Neural progenitor cell (in vitro differentiated cells): Measurements from ENCODE around the gene NUP62CL. TPM values are rescaled to one million over a fixed set of nuclear protein-coding genes. Genes with fewer than 3 reads are reported as not detected.

Experiments used
- DNase-seq: peaks from one replicate; pipeline ENCODE4 v3.0.0-alpha.2; 2016; ENCODE audit warnings: low spot score
- H2AFZ ChIP-seq: fragments of 200-600 bp; sonication (generic); replicated peaks from 2 replicates; pipeline ENCODE4 v1.6.1; 2016; ENCODE audit warnings: antibody characterized with exemption
- H3F3A ChIP-seq: fragments of 200-600 bp; sonication (generic); 2 replicates; pipeline ENCODE4 v1.6.1; 2016; ENCODE audit warnings: antibody characterized with exemption, low read depth
- H3K27ac ChIP-seq: fragments of 200-600 bp; sonication (generic); 2 replicates; pipeline ENCODE4 v1.5.1; 2016; ENCODE audit warnings: mild to moderate bottlenecking
- H3K27me3 ChIP-seq: fragments of 200-600 bp; sonication (generic); 2 replicates; pipeline ENCODE4 v1.6.1; 2016; ENCODE audit warnings: mild to moderate bottlenecking, moderate library complexity
- H3K36me3 ChIP-seq: fragments of 200-600 bp; sonication (generic); 2 replicates; pipeline ENCODE4 v1.5.1; 2016
- H3K4me1 ChIP-seq: fragments of 200-600 bp; sonication (generic); 2 replicates; pipeline ENCODE4 v1.6.1; 2016; ENCODE audit warnings: mixed run types
- H3K4me2 ChIP-seq: fragments of 200-600 bp; sonication (generic); 2 replicates; pipeline ENCODE4 v1.6.1; 2016
- H3K4me3 ChIP-seq: fragments of 200-600 bp; sonication (generic); 2 replicates; pipeline ENCODE4 v1.5.1; 2016
- H3K79me2 ChIP-seq: fragments of 200-600 bp; sonication (generic); 2 replicates; pipeline ENCODE4 v1.6.1; 2016; ENCODE audit warnings: low read depth
- H3K9ac ChIP-seq: fragments of 200-600 bp; sonication (generic); 2 replicates; pipeline ENCODE4 v1.6.1; 2016
- H3K9me3 ChIP-seq: fragments of 200-600 bp; sonication (generic); 2 replicates; pipeline ENCODE4 v1.5.1; 2016; ENCODE audit warnings: low read depth
- H4K20me1 ChIP-seq: fragments of 200-600 bp; sonication (generic); 2 replicates; pipeline ENCODE4 v1.6.1; 2016; ENCODE audit warnings: low read depth
- H3K27ac Mint-ChIP-seq: 3 replicates; pipeline ENCODE4 v1.8.0; 2021; ENCODE audit warnings: mixed read lengths
- H3K27me3 Mint-ChIP-seq: 2 replicates; pipeline ENCODE4 v1.8.0; 2022; ENCODE audit warnings: low read depth, mild to moderate bottlenecking, inconsistent platforms, moderate library complexity, mixed read lengths; ENCODE audit not compliant: insufficient read depth
- H3K36me3 Mint-ChIP-seq: 3 replicates; pipeline ENCODE4 v1.8.0; 2021; ENCODE audit warnings: mixed read lengths
- H3K4me1 Mint-ChIP-seq: 3 replicates; pipeline ENCODE4 v1.8.0; 2021; ENCODE audit warnings: mixed read lengths
- H3K4me3 Mint-ChIP-seq: 3 replicates; pipeline ENCODE4 v1.8.0; 2021; ENCODE audit warnings: mild to moderate bottlenecking, moderate library complexity, mixed read lengths
- H3K9me3 Mint-ChIP-seq: 3 replicates; pipeline ENCODE4 v1.8.0; 2020; ENCODE audit warnings: mixed read lengths
- CTCF ChIP-seq: fragments of 200-600 bp; sonication (generic); IDR thresholded peaks from 2 replicates; pipeline ENCODE4 v1.5.1; 2017; ENCODE audit warnings: antibody characterized with exemption, mild to moderate bottlenecking
- EZH2 ChIP-seq: fragments of 200-600 bp; sonication (generic); IDR thresholded peaks from 2 replicates; pipeline ENCODE4 v1.6.1; 2017; ENCODE audit warnings: antibody characterized with exemption, mild to moderate bottlenecking, moderate library complexity
- EZH2phosphoT487 ChIP-seq: fragments of 200-600 bp; sonication (generic); IDR thresholded peaks from 2 replicates; pipeline ENCODE4 v1.6.1; 2017; ENCODE audit warnings: antibody characterized with exemption
- total RNA-seq: library from RNA; depleted of rRNA; stranded (reverse); fragments of >200 nt; gene quantifications from 2 replicates; pipeline ENCODE4 v1.2.3, GENCODE V29; 2015; ENCODE audit warnings: low replicate concordance

Gene NUP62CL
- total RNA-seq = 9.8 and 16.9 TPM in 2 replicates

- Mint-ChIP-seq H3K27ac (peak within 1 kb of the TSS; percentile 60), H3K4me1 (peaks cover 6% of the 10 kb centered on the region)
- H3F3A ChIP-seq = peaks cover 4% of the 10 kb centered on the region
Observed at GRCh38 chrX:107205770-107206696, at the start of gene NUP62CL, which contains the start of gene DNAAF6. NUP62CL (minus strand) TSS chrX:107206433; CDS start chrX:107175146, 31,287 bp downstream. DNAAF6 (plus strand) TSS chrX:107206611; CDS start chrX:107212876, 6,265 bp downstream.

GRCh38 chrX:107228486-107228819, 22.2 kb upstream of the NUP62CL start:
- H3K36me3 ChIP-seq = no peaks in the 10 kb centered on the region
- no peaks in the 10 kb centered on the region for H3K9me3 ChIP-seq
- no peak for DNase-seq
- no peaks in the 10 kb centered on the region for H3K36me3 Mint-ChIP-seq
- no peak overlapping the region for H3K27ac Mint-ChIP-seq
- H3K4me3 ChIP-seq = no peak overlapping the region
- TF ChIP-seq EZH2 = no peak
- TF ChIP-seq EZH2phosphoT487 = no peak
- no peak for TF ChIP-seq CTCF
- no peaks in the 10 kb centered on the region for H4K20me1 ChIP-seq
- no peaks in the 10 kb centered on the region for H3K79me2 ChIP-seq
- H3K4me1 ChIP-seq = no peaks in the 10 kb centered on the region
- H3K4me2 ChIP-seq = no peak overlapping the region
- H3K9ac ChIP-seq = no peak overlapping the region
- no peaks in the 10 kb centered on the region for H3K9me3 Mint-ChIP-seq
- no peaks in the 10 kb centered on the region for H3F3A ChIP-seq
- no peak overlapping the region for H2AFZ ChIP-seq
- no peak overlapping the region for H3K27ac ChIP-seq
- no peak overlapping the region for H3K4me3 Mint-ChIP-seq
- H3K27me3 ChIP-seq = no peaks in the 10 kb centered on the region
- H3K4me1 Mint-ChIP-seq = no peaks in the 10 kb centered on the region
- no peaks in the 10 kb centered on the region for H3K27me3 Mint-ChIP-seq

More at GRCh38 chrX:107205770-107206696, at the start of gene NUP62CL, which contains the start of gene DNAAF6:
- Histone ChIP-seq H3K4me3 (peak within 1 kb of the TSS; percentile 55), H3K9ac (peak within 1 kb of the TSS; percentile 62), H3K27me3 (peaks cover 7% of the 10 kb centered on the region), H2AFZ (peak within 1 kb of the TSS; percentile 92), H3K4me2 (peak within 1 kb of the TSS; percentile 79), H3K79me2 (no peaks in the 10 kb centered on the region), H3K36me3 (no peaks in the 10 kb centered on the region), H3K4me1 (no peaks in the 10 kb centered on the region), H4K20me1 (no peaks in the 10 kb centered on the region), H3K27ac (peak within 1 kb of the TSS; percentile 82), H3K9me3 (no peaks in the 10 kb centered on the region)
- Mint-ChIP-seq H3K36me3 (no peaks in the 10 kb centered on the region), H3K9me3 (no peaks in the 10 kb centered on the region), H3K27me3 (peaks cover 3% of the 10 kb centered on the region), H3K4me3 (peak within 1 kb of the TSS; percentile 93)
- peak; percentile 93 for DNase-seq
- TF ChIP-seq EZH2phosphoT487 = peak; percentile 29
- TF ChIP-seq CTCF = no peak
- TF ChIP-seq EZH2 = no peak

- Mint-ChIP-seq H3K27ac (no peak overlapping the region), H3K36me3 (no peaks in the 10 kb centered on the region)
- DNase-seq = no peak
Observed at GRCh38 chrX:107227780-107228485, 21.7 kb upstream of the NUP62CL start.

More at GRCh38 chrX:107227780-107228485, 21.7 kb upstream of the NUP62CL start:
- H3K9ac ChIP-seq = no peak overlapping the region
- H3K27me3 Mint-ChIP-seq = no peaks in the 10 kb centered on the region
- no peak overlapping the region for H3K27ac ChIP-seq
- no peaks in the 10 kb centered on the region for H3K9me3 ChIP-seq
- no peak overlapping the region for H2AFZ ChIP-seq
- H4K20me1 ChIP-seq = no peaks in the 10 kb centered on the region
- no peak overlapping the region for H3K4me3 ChIP-seq
- no peaks in the 10 kb centered on the region for H3K9me3 Mint-ChIP-seq
- H3K4me1 Mint-ChIP-seq = no peaks in the 10 kb centered on the region
- H3K4me3 Mint-ChIP-seq = no peak overlapping the region
- no peaks in the 10 kb centered on the region for H3F3A ChIP-seq
- TF ChIP-seq CTCF (no peak), EZH2phosphoT487 (no peak), EZH2 (no peak)
- H3K4me1 ChIP-seq = no peaks in the 10 kb centered on the region
- no peaks in the 10 kb centered on the region for H3K27me3 ChIP-seq
- no peaks in the 10 kb centered on the region for H3K79me2 ChIP-seq
- no peaks in the 10 kb centered on the region for H3K36me3 ChIP-seq
- no peak overlapping the region for H3K4me2 ChIP-seq
